Cardiac fibroblast (primary cell): Measurements from ENCODE around the gene EPN2.

Experiments
- DNase-seq, 2 donors: peaks; one replicate each; pipeline versions ENCODE4 v3.0.0 to v3.0.0-alpha.2; 2010; ENCODE audit warnings: low read depth in 2 of 2
- H3K4me3 ChIP-seq, 2 donors: replicated peaks in 1 of 2; 1 replicate in 1 of 2; 2 replicates in 1 of 2; pipeline ENCODE4 v1.5.1; 2011; ENCODE audit warnings: low read depth in 2 of 2, low read length in 2 of 2, mild to moderate bottlenecking in 2 of 2, moderate library complexity in 1 of 2
- CTCF ChIP-seq: IDR thresholded peaks from one replicate; pipeline ENCODE4 v1.5.1; 2011; ENCODE audit warnings: low read depth, mild to moderate bottlenecking, low read length, inconsistent platforms

EPN2 gene

GRCh38 chr17:19286751-19287341, 49.7 kb downstream of the EPN2 start:
- DNase-seq, result no peak
- no peak for TF ChIP-seq CTCF

DNA sequence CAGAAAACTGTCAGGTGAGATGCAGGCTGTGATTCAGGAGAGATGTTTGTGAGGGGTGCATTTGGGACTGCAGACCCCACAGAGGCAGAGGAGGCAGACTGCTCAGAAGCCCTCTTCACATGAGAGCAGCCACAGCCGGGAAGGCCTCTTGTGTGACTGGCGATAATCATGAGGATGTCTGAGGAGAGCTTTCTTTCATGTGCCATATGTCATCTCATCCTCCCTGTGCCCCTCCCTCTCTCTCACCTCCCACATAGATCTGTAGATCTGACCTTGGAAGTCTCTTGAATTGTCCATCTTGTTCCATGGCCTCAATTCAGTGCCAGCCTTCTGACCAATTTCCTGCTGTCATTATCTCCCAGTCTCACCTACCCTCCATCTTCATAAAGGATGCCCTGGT, 50.5 kb downstream of the EPN2 start:
- DNase-seq, result no peak
- no peak overlapping the region for H3K4me3 ChIP-seq
- TF ChIP-seq CTCF, result no peak

More at GRCh38 chr17:19286751-19287341, 49.7 kb downstream of the EPN2 start:
- no peak overlapping the region for H3K4me3 ChIP-seq

GRCh38 chr17:19288453-19288852, 51.3 kb downstream of the EPN2 start:
- no peak overlapping the region for H3K4me3 ChIP-seq
- no peak for DNase-seq
- TF ChIP-seq CTCF, result no peak

- DNase-seq, result no peak
- no peak for TF ChIP-seq CTCF
- H3K4me3 ChIP-seq, result no peak overlapping the region
Measured at GRCh38 chr17:19290066-19290705, 53.0 kb downstream of the EPN2 start.

- no peak for DNase-seq
- TF ChIP-seq CTCF, result no peak
- no peak overlapping the region for H3K4me3 ChIP-seq
Measured at GRCh38 chr17:19291646-19292376, 54.6 kb downstream of the EPN2 start.

- no peak for TF ChIP-seq CTCF
Measured at GRCh38 chr17:19292377-19292711, 55.2 kb downstream of the EPN2 start.

More at GRCh38 chr17:19292377-19292711, 55.2 kb downstream of the EPN2 start:
- DNase-seq, result no peak
- H3K4me3 ChIP-seq, result no peak overlapping the region
